Activated CD4-positive, alpha-beta T cell treated with anti-CD3 and anti-CD28 coated beads for 4 hours (primary cell): ENCODE measurements around the gene SIGLEC8.
"Not testable (repeated sequence)": the region's sequence is repeated elsewhere in the genome, so short reads cannot be mapped to it uniquely, and the experiment has no call there.

Experiments used
- DNase-seq, 2 donors: peaks; one replicate each; pipeline ENCODE4 v3.0.0-alpha.2; 2020

SIGLEC8 gene

DNA sequence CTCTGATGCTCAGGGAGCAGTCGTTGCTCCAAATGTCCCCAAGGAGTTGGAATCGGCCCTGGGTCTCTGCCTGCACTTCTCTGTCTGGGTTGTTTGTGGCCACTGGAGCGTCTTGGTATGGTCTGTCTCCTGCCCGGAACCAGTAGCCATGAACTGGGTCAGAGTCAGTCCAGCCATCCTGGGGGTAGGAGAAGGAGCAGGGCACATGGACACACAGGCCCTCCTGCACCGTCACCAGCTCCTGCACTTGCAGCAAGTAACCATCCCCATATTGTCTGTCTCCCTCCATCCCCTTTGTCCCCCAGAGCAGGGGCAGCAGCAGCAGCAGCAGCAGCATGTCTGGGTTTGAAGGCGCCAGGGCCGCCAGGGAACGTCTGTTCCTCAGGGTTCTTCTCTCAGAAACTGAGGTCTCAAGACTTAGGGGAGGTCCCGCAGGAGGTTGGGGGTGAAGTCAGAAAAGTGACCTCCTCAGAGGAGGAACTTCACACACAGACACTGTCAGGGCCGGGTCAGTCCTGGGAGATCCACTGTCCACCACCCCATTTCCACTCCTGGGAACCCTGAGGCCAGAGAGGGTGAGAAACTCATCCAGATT is at the start of gene SIGLEC8:
Gene SIGLEC8, minus strand, starts transcription at position 404 of the 595 bp plus-strand sequence. Its CDS starts 67 bp downstream, at position 337.
- DNase-seq: no peak

DNA sequence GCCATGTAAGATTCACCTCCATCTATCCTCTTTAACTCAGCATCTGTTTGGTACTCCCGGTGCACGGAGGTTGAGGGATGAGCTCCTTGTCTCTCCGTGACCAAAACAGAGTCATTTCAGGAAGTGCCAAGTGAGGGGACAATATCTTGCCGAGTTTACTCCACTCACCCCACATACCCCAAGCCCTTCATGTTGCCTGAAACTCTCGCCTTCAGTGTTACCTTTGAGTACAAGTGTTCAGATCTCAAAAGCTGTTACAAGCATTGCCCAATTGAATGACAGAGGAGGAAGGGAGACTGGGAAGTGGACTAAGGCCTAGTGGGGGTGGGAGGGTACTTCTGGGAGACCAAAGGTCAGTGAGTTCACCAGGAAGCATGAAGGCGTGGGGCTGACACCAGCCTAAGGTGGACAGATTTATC is 49.4 kb upstream of the SIGLEC8 start:
- no peak for DNase-seq

DNA sequence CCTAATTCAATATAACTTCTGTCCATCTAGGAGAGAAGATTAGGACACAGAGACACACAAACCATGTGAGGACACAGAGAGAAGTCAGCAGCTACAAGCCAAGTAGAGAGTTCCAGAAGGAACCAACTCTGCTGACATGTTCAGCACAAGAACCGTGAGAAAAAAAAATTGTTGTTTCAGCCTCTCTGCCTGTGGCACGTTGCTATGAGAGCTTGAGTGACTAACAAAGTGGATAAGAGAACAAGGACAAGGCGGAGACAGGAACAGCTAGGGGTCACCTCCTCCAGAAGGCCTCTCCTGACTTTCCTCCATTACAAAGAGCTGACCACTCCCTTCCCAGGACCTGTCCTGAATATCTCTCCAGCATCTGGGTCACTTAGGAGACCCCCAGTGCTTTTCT is 48.9 kb upstream of the SIGLEC8 start:
- no peak for DNase-seq

DNA sequence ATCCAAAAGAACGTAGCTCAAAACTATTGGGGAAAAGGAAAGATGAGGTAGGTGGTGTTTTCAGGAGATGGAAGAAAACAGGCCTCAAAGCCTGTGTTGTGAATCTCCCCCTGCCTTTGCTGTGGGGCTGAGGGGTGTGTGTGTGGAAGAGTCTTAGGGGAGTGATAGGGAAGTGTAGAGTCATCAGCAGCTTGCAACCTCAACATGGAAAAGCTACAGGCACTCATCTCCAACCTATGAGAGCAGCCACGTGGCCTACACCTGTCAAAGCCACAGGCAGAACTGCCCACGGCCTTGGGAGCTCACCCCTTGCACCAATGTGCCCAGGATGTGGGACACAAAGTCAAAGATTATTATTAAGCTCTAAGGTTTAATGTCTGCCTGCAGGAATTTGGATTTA is 47.6 kb upstream of the SIGLEC8 start:
- no peak for DNase-seq

DNA sequence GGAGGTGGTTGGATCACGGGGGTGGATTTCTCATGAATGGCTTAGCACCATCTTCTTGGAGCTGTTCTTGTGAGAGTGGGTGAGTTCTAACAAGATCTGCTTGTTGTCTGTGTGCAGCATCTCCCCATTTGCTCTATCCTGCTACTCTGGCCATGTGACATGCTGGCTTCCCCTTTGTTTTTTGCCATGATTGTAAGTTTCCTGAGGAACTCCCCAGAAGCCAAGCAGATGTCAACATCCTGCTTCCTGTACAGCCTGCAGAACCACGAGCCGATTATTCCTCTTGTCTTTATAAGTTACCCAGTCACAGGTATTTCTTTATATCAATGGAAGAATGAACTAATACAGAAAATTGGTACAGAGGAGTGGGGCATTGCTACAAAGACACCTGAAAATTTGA is 45.6 kb upstream of the SIGLEC8 start:
- DNase-seq: no peak

DNA sequence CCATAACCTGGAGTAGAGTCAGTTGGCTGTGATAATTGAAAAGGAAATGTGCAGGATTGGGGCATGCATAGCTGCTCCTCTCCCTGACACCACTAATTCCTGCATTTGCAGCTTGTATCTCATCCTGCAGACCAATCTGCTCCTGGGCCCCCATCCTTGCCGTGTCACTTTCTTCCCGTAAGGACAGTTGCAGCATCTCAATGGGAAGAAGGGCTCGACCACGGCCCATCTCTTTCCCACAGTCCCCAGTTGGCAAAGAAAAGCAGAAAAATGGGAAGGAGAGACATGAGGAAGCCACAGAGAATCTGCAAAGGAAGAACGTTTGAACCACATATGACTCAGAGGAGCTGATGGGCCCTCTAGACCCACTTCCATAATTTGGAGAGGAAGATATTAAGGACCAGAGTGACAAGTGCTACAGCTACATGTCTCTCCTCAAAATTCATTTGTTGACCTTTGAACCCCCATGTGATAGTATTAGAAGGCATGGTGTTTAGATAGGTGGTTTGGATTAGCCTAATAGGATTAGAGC is 45.1 kb upstream of the SIGLEC8 start:
- no peak for DNase-seq

DNA sequence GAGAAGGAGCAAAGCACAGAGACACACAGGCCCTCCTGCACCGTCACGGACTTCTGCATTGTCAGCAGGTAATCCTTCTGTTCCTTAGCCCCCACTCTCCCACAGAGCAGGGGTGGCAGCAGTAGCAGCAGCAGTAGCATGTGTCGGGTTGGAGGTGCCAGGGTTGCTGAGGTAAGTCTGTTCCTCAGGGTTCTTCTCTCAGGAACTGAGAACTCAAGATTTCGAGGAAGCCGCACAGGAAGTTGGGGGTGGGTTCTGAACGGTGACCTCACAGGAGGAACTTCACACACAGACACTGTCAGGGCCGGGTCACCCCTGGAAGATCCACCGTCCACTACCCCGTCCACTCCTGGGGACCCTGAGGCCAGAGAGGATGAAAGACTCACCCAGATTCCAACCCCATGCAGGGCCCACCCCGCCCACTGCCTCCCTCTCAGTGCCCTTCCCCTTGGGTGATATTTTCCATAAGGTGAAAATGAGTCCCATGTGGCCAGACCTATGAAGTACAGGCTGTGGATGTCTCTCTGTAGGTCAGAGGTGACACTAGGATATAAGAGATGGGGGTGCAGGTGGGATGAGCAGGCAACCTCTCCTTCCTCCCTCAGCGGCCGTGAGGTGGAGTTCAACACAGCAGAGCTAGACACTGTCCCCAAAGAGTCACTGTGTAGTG is 43.5 kb upstream of the SIGLEC8 start, which contains the start of gene SIGLEC12:
Gene SIGLEC12, minus strand, starts transcription at position 207 of the 670 bp plus-strand sequence. Its CDS starts 67 bp downstream, at position 140.
- DNase-seq: no peak

DNA sequence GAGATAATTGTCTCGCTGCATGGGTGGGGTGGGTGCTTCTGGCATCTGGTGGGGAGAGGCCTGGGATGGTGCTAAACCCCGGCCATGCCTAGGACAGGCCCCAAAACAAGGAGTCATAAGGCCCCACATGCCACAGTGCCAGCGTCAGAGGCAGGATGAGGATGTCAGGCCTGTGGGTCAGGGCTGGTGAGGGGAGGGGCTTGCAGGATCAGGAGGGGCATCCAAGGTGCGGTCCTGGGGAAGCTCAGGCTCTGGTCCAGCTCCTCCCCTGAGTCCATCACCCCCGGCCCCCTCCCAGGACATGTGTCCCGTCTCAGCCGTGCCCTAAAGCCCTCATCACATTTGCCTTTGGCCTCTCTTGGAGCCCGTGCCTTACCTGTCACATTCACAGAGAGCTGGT is 42.7 kb upstream of the SIGLEC8 start:
- not testable (repeated sequence) for DNase-seq

DNA sequence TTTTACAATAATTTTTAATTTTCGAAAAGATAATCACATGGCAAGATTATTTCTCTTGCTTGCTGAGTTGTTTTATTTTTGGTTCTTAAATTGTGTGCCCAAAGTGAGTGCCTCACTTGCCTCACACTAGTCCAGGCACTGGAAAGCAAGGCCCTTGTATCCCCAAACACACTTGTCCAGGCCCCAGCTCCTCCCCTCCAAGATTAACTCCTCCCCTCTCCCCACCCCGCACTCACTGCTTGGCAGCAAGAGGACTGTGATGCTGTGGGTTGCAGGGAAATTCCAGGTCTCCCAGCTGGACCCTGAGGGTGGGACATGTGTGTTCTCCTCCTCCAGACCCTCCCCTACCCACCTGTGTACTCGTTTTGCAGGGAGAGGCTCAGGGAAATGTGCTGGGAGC is 39.4 kb upstream of the SIGLEC8 start:
- DNase-seq: no peak

DNA sequence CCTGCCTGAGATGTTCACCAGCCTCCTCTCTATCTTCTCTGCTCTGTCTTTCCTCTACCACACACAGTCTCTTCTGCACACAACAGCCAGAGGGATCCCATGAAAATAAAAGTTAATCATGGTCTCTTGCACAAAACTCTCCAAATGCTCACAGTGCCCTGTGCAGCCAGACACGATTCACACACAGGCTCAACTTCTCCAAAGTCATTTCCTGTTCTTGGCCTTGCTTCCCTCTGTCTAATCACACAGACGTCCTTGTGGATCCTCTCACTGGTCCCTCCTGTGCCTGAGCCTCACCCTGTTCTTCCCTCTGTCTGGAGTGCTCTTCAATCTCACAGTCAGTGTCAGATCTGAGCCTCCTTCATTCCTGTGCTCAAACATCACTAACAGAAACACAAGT is 35.5 kb upstream of the SIGLEC8 start:
- no peak for DNase-seq

DNA sequence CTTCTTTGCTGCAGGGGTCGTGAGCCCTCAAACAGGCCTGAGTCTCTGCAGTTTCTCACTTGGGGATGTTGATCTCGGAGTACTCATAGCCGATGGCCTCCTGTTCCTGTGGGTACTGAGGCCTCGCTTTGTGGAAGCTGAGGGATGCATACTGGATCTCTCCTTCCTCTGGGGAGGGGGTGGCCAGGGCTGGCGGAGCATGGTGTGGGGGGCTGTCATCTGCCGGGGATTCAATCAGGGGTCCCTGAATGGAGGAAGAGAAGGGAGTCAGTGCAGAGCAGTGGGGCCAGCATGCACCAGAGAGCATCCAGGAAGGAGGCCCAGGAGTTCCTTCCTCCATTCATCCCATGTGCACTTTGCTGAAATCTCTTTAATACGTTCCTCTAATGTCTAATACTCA is 33.3 kb upstream of the SIGLEC8 start:
- no peak for DNase-seq

DNA sequence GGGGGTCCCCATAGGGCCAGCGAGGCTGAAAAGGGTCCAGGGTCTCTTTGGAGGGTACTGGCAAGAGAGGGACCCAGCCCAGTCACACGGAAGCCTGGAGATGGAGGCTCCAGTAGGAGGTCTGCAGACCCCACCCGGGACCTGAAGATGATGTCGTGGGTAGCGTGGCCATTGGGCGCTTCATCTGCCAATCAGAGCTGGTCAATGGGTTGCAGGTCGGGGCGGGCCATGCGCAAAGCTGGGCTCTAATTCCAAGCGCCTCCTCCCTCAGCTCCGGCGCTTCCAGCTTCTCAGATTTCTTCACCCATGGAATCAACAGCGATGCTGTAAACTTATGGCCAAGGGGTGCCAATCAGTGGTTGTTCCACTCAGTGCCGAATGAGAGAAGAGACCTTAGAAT is 32.4 kb upstream of the SIGLEC8 start:
- DNase-seq: no peak

DNA sequence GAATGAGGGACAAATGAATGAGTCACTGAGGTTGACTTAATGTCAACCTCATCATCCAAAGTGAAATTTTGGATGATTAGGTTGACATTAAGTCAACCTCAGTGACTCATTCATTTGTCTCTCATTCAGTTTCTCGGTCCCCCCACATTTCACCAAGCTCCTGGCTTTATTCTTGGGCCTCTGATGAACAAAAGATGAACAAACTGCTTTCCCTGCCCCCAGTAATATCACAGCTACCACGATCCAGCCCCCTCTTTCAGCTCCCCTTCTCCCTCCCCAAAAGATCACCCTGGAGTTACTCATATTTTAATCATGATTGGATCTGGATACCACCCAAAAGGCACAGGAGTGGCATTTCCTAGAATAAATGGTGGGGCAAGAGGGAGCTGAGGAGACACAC is 30.9 kb upstream of the SIGLEC8 start:
- no peak for DNase-seq

DNA sequence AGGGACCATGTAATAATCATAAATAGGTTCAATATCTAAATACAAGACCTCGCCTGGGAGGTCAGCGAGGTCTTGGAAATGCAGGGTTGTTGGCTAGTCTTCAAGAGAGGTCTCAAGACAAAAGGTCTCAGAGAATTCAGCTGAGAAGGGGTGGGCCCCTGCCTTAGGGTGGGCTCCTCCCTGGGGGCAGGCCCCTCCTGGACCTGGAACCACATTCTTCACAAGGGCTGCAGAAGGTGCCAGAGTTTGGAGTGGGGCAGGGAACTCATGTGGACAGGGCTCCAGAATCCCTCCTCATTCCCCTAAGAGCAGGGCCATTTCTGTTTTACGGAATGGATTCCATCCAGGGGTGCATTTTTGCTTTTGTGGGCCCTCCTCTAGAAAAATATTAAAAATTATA is 30.2 kb upstream of the SIGLEC8 start:
- DNase-seq: no peak

DNA sequence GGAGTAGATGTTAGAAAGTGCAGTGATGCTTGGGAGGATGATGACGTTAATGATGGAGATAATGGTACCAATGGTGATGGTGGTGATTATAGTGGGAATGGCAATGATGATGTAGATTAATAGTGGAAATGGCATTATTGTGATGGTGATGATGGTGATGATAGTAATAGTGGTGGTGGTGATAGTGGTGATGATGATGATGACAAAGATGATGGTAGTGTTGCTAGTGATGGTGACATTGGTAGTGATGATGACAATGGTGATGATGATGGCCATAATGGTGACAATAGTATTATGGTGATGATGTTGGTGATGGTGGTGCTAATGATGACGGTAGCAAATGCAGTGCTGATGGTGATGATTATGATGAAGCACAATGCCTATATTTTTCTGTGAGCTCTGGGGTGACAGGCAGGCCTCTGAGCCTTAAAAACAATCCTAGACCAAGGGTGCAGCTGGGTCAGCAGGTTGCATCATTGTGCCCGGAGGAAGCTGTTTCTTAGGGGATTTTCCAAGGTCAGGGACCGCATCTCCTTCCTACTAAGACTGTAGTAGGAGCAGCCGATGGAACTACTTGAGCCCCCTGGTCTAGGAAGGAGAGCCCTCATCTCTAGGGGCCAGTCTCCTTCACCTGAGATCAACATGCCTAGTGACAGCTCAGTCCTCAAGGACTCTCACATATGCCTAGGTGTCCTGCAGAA is 27.9 kb upstream of the SIGLEC8 start:
- no peak for DNase-seq

DNA sequence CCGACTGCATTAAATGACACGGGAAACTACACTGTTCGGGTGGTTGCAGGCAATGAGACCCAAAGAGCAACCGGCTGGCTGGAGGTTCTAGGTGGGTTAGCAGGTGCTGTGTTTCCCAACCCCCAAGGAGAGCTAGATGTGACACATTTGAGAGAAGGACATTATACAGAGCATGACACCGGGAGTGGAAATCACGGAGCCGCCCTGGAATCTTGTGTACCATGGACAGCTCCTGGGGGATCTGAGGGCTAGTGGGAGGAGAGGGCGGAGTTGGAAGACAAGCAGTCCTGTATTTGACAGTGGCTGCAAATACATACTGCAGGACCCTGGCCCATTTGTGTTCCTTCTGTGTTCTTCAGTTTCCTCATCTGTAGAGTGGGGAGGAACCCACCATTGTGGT is 22.3 kb upstream of the SIGLEC8 start:
- no peak for DNase-seq

DNA sequence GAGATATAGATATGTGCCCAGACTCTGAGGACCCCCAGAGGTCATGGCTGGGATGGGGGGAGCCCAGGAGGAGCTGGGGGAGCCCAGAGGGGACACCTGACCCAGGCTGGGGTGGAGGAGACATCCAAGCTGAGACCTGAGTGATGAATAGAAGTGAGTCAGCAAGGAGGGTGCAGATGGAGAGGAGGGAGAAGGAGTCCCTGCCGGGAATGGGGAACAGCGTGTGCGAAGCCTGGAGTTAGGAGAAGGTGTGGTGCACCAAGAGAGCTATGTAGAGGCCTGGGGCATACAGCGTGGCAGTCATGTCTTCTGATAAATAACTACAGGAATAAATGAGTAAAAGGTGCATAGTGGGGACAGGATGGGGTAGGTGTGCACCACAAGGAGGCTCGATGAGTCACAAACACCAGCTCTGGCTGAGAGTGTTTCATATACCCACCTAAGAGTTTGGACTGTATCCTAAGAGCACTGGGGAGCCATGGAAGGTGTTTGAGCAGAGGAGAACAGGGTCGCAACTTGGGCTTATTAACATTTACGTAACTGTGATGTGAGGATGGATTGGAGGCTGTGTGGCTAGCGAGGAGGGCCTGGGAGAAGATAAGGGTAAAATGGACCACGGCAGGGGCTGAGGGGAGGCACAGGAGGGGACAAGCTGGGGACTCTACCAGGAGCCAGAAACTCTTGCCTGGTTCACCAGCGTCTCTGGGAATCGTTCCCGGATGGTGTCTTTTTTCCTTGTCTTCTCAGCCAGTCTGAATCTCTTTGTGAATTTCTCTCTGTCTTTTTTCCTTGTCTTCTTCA is 21.5 kb upstream of the SIGLEC8 start:
- peak in 1 of 2 donors; percentile 27 for DNase-seq

DNA sequence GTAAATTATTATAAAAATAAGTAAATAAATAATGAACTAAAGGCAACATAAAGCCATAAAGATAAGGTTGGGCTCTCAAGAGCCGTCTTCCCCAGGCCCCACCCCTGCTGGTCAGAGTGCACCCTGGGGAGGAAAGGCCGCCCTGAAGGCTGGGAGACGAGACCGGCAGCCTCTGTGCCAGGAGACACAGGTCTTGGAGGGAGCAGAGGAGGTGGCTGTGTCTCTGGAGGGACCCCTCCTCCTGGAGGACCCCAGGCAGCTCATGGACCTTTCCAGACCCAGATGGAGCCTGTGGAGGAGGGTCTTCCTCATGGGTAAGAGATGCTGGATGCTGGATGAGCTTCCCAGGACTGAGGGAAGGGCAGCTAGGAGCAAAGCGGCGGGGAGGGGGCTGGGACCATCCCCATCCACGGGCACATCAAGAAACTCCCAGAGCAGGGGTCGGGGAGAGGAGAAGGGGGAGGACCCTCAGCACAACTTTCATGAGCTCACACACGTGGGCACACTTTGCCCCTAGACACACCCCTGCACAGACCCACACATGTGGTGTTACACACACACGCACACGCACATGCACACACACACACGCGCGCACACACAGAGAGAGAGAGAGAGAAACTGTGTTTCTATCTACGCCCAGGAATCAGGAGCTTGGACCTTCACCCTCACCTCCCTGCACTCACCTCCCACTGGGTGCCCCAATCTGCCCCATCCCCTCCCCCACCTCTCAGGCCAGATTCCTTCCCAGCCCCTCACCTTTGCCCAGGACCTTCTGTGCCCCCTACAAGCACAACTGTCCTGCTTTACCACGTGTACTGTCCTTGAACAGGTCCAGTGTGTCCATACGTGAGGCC is 20.4 kb upstream of the SIGLEC8 start, which contains the start of gene CEACAM18:
Gene CEACAM18, plus strand, starts transcription at position 159 of the 854 bp plus-strand sequence.
- no peak for DNase-seq

DNA sequence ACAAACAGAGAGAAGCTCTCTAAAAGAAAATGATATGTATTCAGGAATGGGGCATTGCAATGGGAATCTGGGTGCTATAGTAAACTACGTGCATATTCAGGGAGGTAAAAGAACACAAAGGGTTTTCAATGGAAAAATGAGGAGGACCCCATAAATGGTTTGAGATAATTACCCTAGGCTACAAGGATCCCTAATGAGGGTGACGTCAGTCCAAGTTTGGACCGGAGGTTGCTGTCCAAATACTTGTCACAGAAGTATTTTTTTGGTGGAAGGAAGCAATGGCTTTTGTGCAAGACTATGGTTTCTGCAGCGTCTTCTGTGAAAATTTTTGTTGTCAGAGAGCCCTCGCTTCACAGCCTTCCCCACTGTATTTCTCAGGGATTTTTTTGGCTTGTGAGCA is 19.1 kb upstream of the SIGLEC8 start:
- DNase-seq: no peak

DNA sequence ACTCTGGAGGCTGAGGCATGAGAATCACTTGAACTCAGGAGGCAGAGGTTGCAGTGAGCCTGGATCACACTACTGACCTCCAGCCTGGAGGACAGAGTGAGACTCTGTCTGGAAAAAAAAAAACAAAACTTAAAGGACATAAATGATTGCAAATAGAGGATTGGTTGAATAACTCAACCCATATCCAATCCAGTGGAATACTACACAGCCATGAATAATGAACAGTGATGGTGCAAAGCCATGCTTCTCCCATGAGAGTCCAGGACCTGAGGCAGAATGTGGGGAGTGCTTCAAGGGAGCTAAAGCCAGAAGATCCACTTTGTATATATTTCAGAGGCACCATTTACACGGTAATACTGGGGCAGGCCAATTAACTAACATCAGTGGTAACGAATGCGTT is 17.9 kb upstream of the SIGLEC8 start:
- DNase-seq: no peak

DNA sequence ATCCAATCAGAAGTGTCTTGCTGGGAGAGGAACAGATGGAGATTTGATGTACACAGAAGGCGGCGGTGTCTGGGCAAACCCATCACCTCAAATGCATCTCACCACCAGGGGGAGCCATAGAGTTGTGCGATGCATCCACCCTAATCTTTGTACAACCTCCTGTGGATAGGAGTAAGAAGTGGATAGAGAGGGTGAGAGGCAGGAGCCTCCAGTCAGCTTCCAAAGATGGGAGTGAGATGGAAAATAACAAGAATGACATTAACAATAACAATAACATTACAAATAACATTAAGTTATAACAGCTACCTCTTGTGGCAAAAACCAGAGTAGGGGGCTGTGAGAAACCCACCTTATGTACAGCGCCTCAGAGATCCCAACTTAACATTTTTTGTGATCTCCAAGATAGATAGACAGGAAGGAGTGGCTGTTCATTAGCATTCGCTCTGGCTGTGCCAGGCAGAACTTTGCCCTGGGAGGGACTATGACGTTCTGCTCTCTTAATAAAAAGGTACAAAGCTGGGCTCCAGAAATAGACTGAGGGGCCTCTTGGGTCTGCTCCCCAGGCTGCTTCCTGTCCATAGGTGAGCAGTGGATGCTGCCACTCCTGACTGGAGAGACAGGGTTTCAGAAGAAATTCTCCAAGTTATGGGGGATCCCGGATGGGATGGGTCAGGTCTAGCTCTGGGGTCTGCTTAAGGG is 14.9 kb upstream of the SIGLEC8 start:
- peak; percentile 85 to 93 for DNase-seq
